Measurements from ENCODE around the gene SLC38A8. TPM values are rescaled to one million over a fixed set of nuclear protein-coding genes. Genes with fewer than 3 reads are reported as not detected.

SLC38A8 gene
- total RNA-seq, 6 experiments from 2014 or later, result not detected

GRCh38 chr16:83979441-83979840 lies 63.2 kb downstream of the SLC38A8 start:
- H3K36me3 Mint-ChIP-seq (ENCODE audit: low read depth), result peaks cover 5% of the 10 kb centered on the region
- peaks cover 15% of the 10 kb centered on the region for H3K9me3 Mint-ChIP-seq
- H3K27ac Mint-ChIP-seq, result no peak overlapping the region
- peaks cover 28% of the 10 kb centered on the region for H3K27me3 Mint-ChIP-seq (ENCODE audit: insufficient read depth)
- no peak for DNase-seq
- no peaks in the 10 kb centered on the region for H3K4me1 Mint-ChIP-seq (ENCODE audit: low read depth)
- no peak overlapping the region for H3K4me3 Mint-ChIP-seq
- no peak for TF ChIP-seq CTCF (IDR thresholded peaks at IDR 0.05)

- Mint-ChIP-seq H3K4me3 (no peak overlapping the region), H3K27ac (no peak overlapping the region), H3K9me3 (peaks cover 15% of the 10 kb centered on the region), H3K27me3 (ENCODE audit: insufficient read depth) (peaks cover 31% of the 10 kb centered on the region), H3K36me3 (ENCODE audit: low read depth) (peaks cover 5% of the 10 kb centered on the region), H3K4me1 (ENCODE audit: low read depth) (no peaks in the 10 kb centered on the region)
- no peak for DNase-seq
- no peak for TF ChIP-seq CTCF (IDR thresholded peaks at IDR 0.05)
Observed at GRCh38 chr16:83978401-83978904, 64.1 kb downstream of the SLC38A8 start.

- Mint-ChIP-seq H3K4me3 (no peak overlapping the region), H3K27ac (no peak overlapping the region), H3K36me3 (ENCODE audit: low read depth) (peaks cover 5% of the 10 kb centered on the region), H3K9me3 (peaks cover 15% of the 10 kb centered on the region), H3K4me1 (ENCODE audit: low read depth) (no peaks in the 10 kb centered on the region), H3K27me3 (ENCODE audit: insufficient read depth) (peaks cover 27% of the 10 kb centered on the region)
- TF ChIP-seq CTCF (IDR thresholded peaks at IDR 0.05), result no peak
- no peak for DNase-seq
Observed at GRCh38 chr16:83977056-83977815, 65.4 kb downstream of the SLC38A8 start.

- H3K9me3 Mint-ChIP-seq, result peaks cover 15% of the 10 kb centered on the region
- no peaks in the 10 kb centered on the region for H3K4me1 Mint-ChIP-seq (ENCODE audit: low read depth)
- no peak overlapping the region for H3K27ac Mint-ChIP-seq
- TF ChIP-seq CTCF (IDR thresholded peaks at IDR 0.05), result no peak
- peaks cover 5% of the 10 kb centered on the region for H3K36me3 Mint-ChIP-seq (ENCODE audit: low read depth)
- H3K4me3 Mint-ChIP-seq, result no peak overlapping the region
- H3K27me3 Mint-ChIP-seq (ENCODE audit: insufficient read depth), result peaks cover 27% of the 10 kb centered on the region
- no peak for DNase-seq
Observed at GRCh38 chr16:83975590-83976260, 66.9 kb downstream of the SLC38A8 start.

GRCh38 chr16:83974475-83974874 lies 68.1 kb downstream of the SLC38A8 start:
- H3K27ac Mint-ChIP-seq, result no peak overlapping the region
- no peak overlapping the region for H3K4me3 Mint-ChIP-seq
- no peaks in the 10 kb centered on the region for H3K4me1 Mint-ChIP-seq (ENCODE audit: low read depth)
- H3K9me3 Mint-ChIP-seq, result peaks cover 15% of the 10 kb centered on the region
- no peak for DNase-seq
- no peak for TF ChIP-seq CTCF (IDR thresholded peaks at IDR 0.05)
- H3K27me3 Mint-ChIP-seq (ENCODE audit: insufficient read depth), result peaks cover 32% of the 10 kb centered on the region
- peaks cover 5% of the 10 kb centered on the region for H3K36me3 Mint-ChIP-seq (ENCODE audit: low read depth)

Measured in HFFc6 (cell line).